Measurements from ENCODE around the gene NAPSA.

- no peak for TF ChIP-seq CTCF (IDR thresholded peaks at IDR 0.05; ENCODE audit: low read depth, low read length)
- TF ChIP-seq EZH2phosphoT487 (IDR thresholded peaks at IDR 0.05; ENCODE audit: low read depth) = no peak
Observed at GRCh38 chr19:50331994-50332243, 33.5 kb downstream of the NAPSA start.
